Calu3 (cell line): ENCODE data around the gene TCP1. TPM values are rescaled to one million over a fixed set of nuclear protein-coding genes. Genes with fewer than 3 reads are reported as not detected.

ENCODE experiments used
- BruUV-seq: library from RNA; stranded (reverse); fragments of 400-500 nt; replicated peaks from 2 replicates; lab custom pipeline; 2021; lab: Mats Ljungman, UMichigan
- CTCF ChIA-PET: fragments of 300-600 bp; sonication (Branson Sonifier 250); formaldehyde crosslinking; loops from one replicate; lab custom pipeline; 2022; ENCODE audit warnings: antibody characterized with exemption; lab: Charles Lee
- DNase-seq: peaks from one replicate; pipeline ENCODE4 v3.0.0; 2022
- H3K27ac Mint-ChIP-seq: one replicate; pipeline ENCODE4 v1.8.0; 2022; ENCODE audit warnings: mixed read lengths; ENCODE audit not compliant: unreplicated experiment
- H3K27me3 Mint-ChIP-seq: one replicate; pipeline ENCODE4 v1.8.0; 2022; ENCODE audit warnings: mixed read lengths; ENCODE audit not compliant: unreplicated experiment
- H3K36me3 Mint-ChIP-seq: one replicate; pipeline ENCODE4 v1.8.0; 2022; ENCODE audit warnings: mild to moderate bottlenecking, moderate library complexity, mixed read lengths; ENCODE audit not compliant: insufficient read depth, unreplicated experiment
- H3K4me1 Mint-ChIP-seq: one replicate; pipeline ENCODE4 v1.8.0; 2022; ENCODE audit warnings: mild to moderate bottlenecking, low read depth, mixed read lengths; ENCODE audit not compliant: unreplicated experiment
- H3K4me3 Mint-ChIP-seq: one replicate; pipeline ENCODE4 v1.8.0; 2022; ENCODE audit warnings: mild to moderate bottlenecking, low read depth, moderate library complexity, mixed read lengths; ENCODE audit not compliant: unreplicated experiment
- H3K9me3 Mint-ChIP-seq: one replicate; pipeline ENCODE4 v1.8.0; 2022; ENCODE audit warnings: low read depth, mixed read lengths; ENCODE audit not compliant: unreplicated experiment
- intact Hi-C: fragments of 100-400 bp; cut with micrococcal nuclease; formaldehyde crosslinking; loops from one replicate; pipeline ENCODE4 v1.10.0; 2022; ENCODE audit not compliant: unreplicated experiment
- total RNA-seq: library from RNA; stranded (reverse); gene quantifications from 2 replicates; pipeline ENCODE4 v1.2.3, GENCODE V29; 2022
- TF ChIP-seq, protein P1 (sequence below): fragments of 200-600 bp; IDR thresholded peaks from one replicate; pipeline ENCODE4 v1.8.0; 2022; ENCODE audit warnings: antibody characterized with exemption; ENCODE audit not compliant: unreplicated experiment

Gene TCP1
- total RNA-seq, 1 experiment from 2014 or later, result 357 TPM

DNA sequence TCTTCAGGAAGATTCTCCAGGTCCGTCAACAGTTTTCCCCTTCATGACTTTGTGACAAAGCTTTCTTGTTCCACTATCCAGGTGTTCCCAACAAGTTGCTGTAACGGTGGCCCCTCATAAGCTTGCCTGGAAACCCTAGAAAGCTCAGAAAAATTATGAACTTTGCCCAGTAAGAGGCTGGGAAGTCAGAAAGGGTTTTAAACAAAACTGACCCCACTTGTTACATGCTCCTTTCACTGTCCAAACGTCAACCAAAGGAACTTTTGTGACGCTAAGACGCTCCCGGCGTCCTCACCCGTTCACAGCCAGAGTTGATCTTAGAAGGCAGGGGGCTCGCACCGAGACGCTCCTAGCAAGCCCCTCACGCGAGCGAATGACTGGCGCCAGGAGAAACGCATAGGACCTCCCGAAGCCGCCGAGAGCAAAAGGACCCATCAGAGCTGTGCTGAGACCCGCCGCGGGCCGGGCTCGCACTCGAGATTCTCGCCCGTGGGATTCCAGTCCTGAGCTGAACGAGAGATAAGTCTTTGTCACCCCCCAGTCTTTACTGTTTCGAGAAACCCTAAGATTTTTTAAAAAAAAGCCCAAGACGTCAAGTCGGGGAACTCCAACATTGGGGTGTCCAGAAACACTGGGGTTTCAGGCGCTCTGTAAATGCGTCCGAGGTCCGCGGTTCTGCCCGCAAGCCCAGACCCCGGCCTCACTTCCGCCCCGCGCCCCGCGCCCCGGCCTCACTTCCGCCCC lies 28.1 kb downstream of the TCP1 start:
- CTCF ChIA-PET, result interaction anchor here (1.0 to 1.1 kb wide), 2 partner anchors 29 to 70 kb away, joined by 3 to 4 read pairs; partner anchors contain the start of gene MRPL18
- Mint-ChIP-seq H3K9me3 (no peaks in the 10 kb centered on the region), H3K27ac (peak overlapping the region; percentile 88), H3K27me3 (no peaks in the 10 kb centered on the region), H3K36me3 (peaks cover 77% of the 10 kb centered on the region), H3K4me1 (peaks cover 36% of the 10 kb centered on the region), H3K4me3 (peak overlapping the region; percentile 99)
- TF ChIP-seq, protein P1, sequence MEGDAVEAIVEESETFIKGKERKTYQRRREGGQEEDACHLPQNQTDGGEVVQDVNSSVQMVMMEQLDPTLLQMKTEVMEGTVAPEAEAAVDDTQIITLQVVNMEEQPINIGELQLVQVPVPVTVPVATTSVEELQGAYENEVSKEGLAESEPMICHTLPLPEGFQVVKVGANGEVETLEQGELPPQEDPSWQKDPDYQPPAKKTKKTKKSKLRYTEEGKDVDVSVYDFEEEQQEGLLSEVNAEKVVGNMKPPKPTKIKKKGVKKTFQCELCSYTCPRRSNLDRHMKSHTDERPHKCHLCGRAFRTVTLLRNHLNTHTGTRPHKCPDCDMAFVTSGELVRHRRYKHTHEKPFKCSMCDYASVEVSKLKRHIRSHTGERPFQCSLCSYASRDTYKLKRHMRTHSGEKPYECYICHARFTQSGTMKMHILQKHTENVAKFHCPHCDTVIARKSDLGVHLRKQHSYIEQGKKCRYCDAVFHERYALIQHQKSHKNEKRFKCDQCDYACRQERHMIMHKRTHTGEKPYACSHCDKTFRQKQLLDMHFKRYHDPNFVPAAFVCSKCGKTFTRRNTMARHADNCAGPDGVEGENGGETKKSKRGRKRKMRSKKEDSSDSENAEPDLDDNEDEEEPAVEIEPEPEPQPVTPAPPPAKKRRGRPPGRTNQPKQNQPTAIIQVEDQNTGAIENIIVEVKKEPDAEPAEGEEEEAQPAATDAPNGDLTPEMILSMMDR, result no peak
- intact Hi-C loops, result no loop called here
- DNase-seq, result no peak
- TSS peak; percentile 75 for BruUV-seq

DNA sequence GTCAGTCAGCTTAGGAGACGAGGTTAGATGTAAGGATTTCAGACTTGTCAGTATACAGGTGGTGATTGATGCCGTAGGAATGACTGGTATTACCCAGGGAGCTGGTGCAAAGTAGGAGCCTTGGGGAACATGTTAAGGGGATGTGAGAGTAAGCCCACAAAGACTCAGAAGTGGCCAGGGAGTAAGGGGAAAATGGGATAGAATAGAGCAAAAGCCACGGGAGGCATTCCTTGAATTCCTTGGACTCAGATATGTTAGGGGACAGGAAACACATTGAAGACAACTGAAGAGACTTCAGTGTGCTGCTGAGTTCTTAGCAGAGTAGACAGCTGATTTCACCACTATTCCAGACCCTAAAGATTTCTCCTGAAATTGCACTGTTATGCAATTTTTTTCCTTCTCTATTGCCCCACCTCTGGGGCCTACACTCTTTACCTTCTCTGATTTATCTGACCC lies 28.8 kb downstream of the TCP1 start:
- intact Hi-C loops, result no loop called here
- H3K4me3 Mint-ChIP-seq, result peak overlapping the region; percentile 99
- H3K27ac Mint-ChIP-seq, result peak overlapping the region; percentile 88
- TF ChIP-seq, protein P1, result no peak
- no peaks in the 10 kb centered on the region for H3K27me3 Mint-ChIP-seq
- no TSS peak for BruUV-seq
- H3K36me3 Mint-ChIP-seq, result peaks cover 77% of the 10 kb centered on the region
- CTCF ChIA-PET, result no interaction called here
- H3K4me1 Mint-ChIP-seq, result peaks cover 36% of the 10 kb centered on the region
- no peaks in the 10 kb centered on the region for H3K9me3 Mint-ChIP-seq
- no peak for DNase-seq

DNA sequence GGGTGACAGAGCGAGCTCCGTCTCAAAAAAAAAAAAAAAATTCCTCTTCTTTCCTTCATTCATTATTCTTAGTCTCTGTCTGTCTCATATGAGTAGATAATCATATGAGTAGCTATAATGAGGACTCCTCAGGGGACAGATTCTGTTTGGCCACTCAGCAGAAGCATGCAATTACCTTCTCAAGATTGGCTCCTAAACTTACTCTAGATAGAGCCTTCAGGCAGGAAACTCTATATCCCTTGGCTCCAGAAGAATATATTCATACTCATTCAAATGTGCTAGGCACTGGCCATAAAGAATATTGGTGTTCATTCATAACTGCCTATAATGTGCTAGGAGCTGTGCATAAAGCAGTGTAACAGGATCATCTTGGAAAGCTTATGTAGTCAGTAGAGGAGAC lies 29.8 kb downstream of the TCP1 start:
- Mint-ChIP-seq H3K4me3 (peak overlapping the region; percentile 99), H3K27me3 (no peaks in the 10 kb centered on the region), H3K27ac (peak overlapping the region; percentile 75), H3K9me3 (no peaks in the 10 kb centered on the region), H3K36me3 (peaks cover 84% of the 10 kb centered on the region), H3K4me1 (peaks cover 36% of the 10 kb centered on the region)
- no peak for DNase-seq
- no TSS peak for BruUV-seq
- intact Hi-C loops, result no loop called here
- CTCF ChIA-PET, result interaction anchor here (0.7 to 1.5 kb wide), 2 partner anchors 33 to 768 kb away, joined by 3 read pairs; no protein-coding TSS in a partner anchor
- TF ChIP-seq, protein P1, result no peak

DNA sequence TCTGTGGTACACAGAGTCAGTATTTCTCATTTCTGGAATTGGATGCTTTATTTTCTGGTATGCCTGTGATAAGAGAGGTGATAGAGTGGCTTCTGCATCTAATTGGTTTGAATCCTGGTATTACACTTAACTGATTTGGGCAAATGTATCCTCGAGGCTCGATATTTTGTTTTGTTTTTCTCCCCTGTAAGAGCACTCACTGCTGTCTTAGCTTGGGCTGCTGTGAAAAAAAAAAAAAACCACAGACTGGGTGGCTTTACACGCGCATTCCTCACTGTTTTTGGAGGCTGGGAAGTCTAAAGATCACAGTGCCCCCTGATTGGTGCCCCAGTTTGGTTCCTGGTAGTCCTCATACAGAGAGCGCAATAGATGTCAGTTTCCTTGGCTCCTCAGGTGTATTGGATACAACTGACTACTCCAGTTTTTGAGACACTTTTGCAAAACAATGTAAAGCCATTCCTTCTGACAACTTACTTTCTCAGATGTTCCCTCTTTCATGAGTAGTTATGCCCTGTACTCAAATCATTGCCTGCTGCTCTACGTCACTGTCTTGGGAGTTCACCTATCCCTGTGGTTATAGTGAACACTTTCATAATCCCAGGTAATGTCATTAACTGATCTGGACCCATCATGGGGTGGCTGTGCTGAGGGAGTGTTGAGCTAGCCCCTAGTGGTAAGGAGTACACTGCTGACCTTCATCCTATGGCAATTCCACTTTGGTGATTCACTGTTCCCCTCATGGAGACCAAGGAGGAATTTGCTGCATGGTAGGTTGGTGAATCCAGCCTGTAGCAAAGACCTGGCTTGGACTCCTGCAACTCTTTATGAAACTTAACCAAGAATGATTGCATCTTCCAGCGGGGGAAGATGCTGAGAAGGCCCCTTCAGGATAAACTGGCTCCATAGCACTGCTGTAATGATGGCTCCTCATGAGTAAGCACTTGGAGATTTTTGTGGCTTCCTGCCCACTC lies 31.1 kb downstream of the TCP1 start:
- H3K4me1 Mint-ChIP-seq, result peaks cover 35% of the 10 kb centered on the region
- H3K27me3 Mint-ChIP-seq, result no peaks in the 10 kb centered on the region
- H3K36me3 Mint-ChIP-seq, result peaks cover 87% of the 10 kb centered on the region
- H3K4me3 Mint-ChIP-seq, result no peak overlapping the region
- peak overlapping the region; percentile 6 for H3K27ac Mint-ChIP-seq
- no TSS peak for BruUV-seq
- intact Hi-C loops, result no loop called here
- CTCF ChIA-PET, result interaction anchor here (1.5 kb wide), 1 partner anchor 32 kb away, joined by 3 read pairs; no protein-coding TSS in a partner anchor
- DNase-seq, result no peak
- H3K9me3 Mint-ChIP-seq, result no peaks in the 10 kb centered on the region
- TF ChIP-seq, protein P1, result no peak
